GM13977 (cell line): ENCODE data around the gene BRD4.

ENCODE experiments used
- DNase-seq: peaks from one replicate; pipeline ENCODE4 v3.0.0; 2012; ENCODE audit warnings: low spot score
- CTCF ChIP-seq: IDR thresholded peaks from 2 replicates; pipeline ENCODE4 v1.5.1; 2012; ENCODE audit warnings: mild to moderate bottlenecking, control low read depth; ENCODE audit not compliant: insufficient read depth; ENCODE audit errors: extremely low read depth, missing control alignments
- in situ Hi-C: fragments of 300-500 bp; cut with MboI; formaldehyde crosslinking; loops from one replicate; pipeline ENCODE4 v1.12.0; 2022; ENCODE audit warnings: low sequenced_read_pairs, low pct_unique_long_range_greater_than_20kb, mixed read lengths, inconsistent platforms; ENCODE audit not compliant: unreplicated experiment

The BRD4 gene

GRCh38 chr19:15298847-15299567 is 33.3 kb downstream of the BRD4 start:
- in situ Hi-C loops = no loop called here
- TF ChIP-seq CTCF = no peak
- no peak for DNase-seq

GRCh38 chr19:15297416-15298224 is 34.7 kb downstream of the BRD4 start:
- DNase-seq = no peak
- in situ Hi-C loops = no loop called here
- TF ChIP-seq CTCF = no peak

GRCh38 chr19:15296841-15297415 is 35.4 kb downstream of the BRD4 start:
- in situ Hi-C loops = no loop called here
- no peak for TF ChIP-seq CTCF
- DNase-seq = no peak

GRCh38 chr19:15296353-15296752 is 36.0 kb downstream of the BRD4 start:
- no peak for TF ChIP-seq CTCF
- in situ Hi-C loops = no loop called here
- DNase-seq = no peak

GRCh38 chr19:15294561-15294990 is 37.8 kb downstream of the BRD4 start:
- in situ Hi-C loops = no loop called here
- DNase-seq = no peak
- TF ChIP-seq CTCF = no peak

- DNase-seq = no peak
- in situ Hi-C loops = no loop called here
- TF ChIP-seq CTCF = no peak
Observed at GRCh38 chr19:15293781-15294491, 38.4 kb downstream of the BRD4 start.
